NCI-H2196 treated with DMSO at 0.1 percent for 48 hours (cell line): ENCODE data around the gene CYP20A1.
"Not testable (repeated sequence)": the region's sequence is repeated elsewhere in the genome, so short reads cannot be mapped to it uniquely, and the experiment has no call there.

Experiments used
- DNase-seq: peaks from one replicate; lab custom pipeline; 2025; ENCODE audit not compliant: unreplicated experiment; lab: John Stamatoyannopoulos, UW

CYP20A1 gene

DNA sequence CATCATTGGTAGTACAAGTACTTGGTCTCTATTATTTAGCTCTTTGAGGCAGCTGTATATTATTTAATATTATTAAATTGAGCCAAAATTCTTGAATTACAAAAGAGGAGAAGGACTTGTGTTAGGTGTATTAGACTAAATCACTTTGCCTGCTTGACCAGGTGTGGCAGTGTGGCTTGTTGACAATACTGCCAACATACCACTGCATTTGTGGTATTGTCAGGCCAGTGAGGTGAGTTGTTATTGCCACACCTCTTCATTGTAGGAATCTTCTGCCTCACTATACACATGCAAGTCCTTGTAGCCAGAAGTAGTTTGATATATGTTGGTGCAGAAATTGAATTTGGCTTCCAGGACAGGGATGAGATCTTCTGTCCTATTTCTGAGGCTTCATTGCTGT is 40.5 kb downstream of the CYP20A1 start:
- no peak for DNase-seq

DNA sequence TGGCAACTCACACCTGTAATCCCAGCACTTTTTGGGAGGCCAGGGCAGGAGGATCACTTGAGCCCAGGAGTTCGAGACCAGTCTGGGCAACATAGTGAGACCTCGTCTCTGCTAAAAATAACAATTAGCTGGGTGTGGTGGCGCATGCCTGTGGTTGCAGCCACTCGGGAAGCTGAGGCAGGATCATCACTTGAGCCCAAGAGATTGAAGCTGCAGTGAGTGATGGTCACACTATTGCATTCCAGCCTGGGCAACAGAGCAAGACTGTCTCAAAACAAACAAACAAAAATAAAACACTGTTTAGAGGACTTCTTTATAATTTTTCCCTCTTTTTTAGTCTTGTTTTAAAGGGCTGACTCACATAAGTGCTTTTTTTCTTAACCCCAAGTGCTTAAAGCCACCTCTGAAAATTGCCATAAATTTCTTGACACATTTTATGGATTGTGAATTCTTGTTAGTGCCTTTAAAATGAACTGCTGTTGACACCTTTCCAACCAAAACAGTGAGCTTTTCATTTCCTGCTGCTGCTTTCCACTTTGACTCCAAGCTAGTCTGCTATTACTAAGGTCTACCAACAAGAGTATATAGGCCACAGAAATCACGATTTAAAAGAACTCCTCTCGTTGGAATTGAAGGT is 41.7 kb downstream of the CYP20A1 start:
- no peak for DNase-seq

GRCh38 chr2:203282101-203282500 is 43.3 kb downstream of the CYP20A1 start:
- no peak for DNase-seq

DNA sequence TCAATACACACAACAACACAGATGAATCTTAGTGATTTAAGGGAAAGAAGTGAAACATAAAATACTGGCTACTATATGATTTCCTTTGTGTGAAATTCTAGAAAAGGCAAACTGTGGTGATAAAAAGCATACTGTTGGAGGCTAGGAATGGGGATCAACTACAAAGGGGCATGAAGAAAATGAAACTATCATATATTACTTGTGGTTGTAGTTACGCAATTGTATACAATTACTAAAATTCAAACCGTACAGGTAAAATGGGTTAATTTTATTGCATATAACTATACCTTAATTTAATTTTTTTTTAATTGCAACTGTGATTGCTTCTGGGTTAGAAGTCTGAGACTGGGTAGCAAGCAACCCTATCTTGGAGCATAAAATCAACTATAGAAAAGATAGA is 47.7 kb downstream of the CYP20A1 start:
- DNase-seq: no peak

DNA sequence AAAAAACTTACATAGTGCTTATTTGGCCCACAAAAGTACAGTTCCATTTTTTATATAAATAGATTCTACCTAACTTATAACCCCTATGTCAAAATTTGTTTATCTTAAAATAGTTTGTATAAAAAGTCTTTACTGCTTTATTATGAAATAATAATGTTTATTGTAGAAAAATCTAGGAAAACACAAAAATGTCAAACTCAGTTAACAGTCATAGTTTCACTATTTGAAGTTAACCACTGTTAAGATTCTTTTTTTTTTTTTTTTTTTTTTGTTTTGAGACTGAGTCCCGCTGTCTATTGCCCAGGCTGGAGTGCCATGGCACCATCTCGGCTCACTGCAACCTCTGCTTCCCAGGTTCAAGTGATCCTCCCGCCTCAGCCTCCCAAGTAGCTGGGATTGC is 62.8 kb downstream of the CYP20A1 start:
- no peak for DNase-seq

DNA sequence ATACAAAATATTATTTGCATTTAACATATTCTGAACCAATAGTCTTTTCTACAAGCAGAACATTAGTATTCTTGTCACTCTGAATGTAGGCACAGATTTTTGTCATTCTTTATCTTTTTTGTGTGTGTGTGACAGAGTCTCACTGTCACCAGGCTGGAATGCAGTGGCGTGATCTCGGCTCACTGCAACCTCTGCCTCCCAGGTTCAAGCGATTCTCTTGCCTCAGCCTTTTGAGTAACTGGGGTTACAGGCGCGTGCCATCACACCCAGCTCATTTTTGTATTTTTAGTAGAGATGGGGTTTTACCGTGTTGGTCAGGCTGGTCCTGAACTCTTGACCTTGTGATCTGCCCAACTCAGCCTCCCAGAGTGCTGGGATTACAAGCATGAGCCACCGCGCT is 63.8 kb downstream of the CYP20A1 start:
- DNase-seq: not testable (repeated sequence)

- no peak for DNase-seq
Measured at GRCh38 chr2:203310688-203311436, 72.0 kb downstream of the CYP20A1 start.

GRCh38 chr2:203326356-203326755 is 87.5 kb downstream of the CYP20A1 start:
- DNase-seq: no peak

DNA sequence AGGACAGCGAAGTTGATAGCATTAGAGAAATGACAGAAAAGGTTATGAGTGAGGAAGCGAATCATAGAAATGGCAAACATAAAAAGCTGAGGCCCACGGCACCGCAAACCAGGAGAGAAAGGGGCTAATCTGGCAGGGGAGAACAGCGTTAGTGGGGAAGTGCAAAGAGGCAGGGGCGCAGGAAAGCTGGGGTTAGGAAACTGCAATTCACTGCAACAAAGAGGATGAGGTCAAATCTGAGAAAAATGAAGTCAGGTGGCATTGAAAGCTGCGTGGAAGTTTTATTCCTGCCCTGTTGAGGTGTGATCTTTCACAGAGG is 88.7 kb downstream of the CYP20A1 start:
- no peak for DNase-seq

DNA sequence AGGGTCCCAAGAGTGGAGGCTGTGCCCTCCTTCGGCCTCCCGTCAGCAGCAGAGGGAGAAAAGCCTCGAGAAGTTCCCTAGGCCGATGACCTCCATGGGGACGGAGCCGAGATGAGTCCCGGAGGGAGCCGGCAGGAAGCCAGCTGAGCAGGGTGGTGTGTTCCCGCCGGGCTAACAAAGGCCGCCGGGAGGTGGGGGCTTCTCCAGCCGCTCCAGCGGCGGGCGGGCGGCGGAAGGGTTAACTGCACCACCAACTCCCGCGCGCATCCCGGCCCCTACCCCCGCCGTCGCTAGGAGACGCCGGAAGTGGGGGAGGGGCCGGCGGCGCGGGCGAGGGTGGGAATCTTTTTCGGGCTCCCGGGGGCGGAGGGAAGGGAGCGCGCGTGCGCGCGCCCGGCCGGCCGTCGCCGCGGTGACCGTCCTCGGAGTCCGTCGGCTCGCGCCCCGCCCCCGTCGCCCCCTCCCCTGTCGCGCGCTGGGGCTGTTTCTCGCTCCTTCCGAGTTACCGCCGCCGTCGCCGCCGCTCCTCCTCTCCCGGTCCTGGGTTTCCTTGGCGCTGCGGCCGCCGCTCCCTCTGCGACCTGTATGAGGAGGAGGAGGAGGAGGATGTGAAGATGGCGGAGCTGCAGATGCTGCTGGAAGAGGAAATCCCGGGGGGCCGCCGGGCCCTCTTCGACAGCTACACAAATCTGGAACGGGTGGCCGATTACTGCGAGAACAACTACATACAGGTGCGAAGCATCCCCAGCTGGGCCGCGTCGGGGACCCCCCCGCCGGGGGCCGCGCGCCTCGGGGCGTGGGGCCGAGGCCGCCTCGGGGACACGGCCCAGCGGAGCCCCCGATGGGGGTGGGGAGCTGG is 89.3 kb downstream of the CYP20A1 start, which contains the start of gene ABI2:
ABI2 (plus strand) TSS at position 494 of the 859 bp plus-strand sequence; CDS start at position 615, 121 bp downstream.
- peak; percentile 79 for DNase-seq

- no peak for DNase-seq
Measured at GRCh38 chr2:203328760-203329540, 90.1 kb downstream of the CYP20A1 start.

DNA sequence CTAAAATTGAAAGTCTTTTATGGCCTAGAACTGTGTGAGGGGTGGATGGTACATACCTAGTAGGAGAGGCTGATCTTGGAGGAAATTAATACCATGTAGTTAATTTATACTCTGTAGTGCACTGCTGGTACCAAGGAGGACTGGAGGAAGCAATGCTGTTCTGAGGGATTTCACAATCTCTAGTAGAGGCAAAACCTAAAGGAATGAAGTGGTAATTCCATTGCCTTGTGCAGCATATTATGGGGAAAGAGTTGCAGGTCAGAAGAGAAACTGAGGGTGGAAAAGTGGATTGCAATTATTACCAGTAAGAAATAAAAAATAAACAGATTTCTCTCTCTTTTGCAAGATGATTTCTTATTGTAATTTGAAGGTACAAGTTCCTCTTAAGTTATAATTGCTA is 91.6 kb downstream of the CYP20A1 start:
- no peak for DNase-seq

DNA sequence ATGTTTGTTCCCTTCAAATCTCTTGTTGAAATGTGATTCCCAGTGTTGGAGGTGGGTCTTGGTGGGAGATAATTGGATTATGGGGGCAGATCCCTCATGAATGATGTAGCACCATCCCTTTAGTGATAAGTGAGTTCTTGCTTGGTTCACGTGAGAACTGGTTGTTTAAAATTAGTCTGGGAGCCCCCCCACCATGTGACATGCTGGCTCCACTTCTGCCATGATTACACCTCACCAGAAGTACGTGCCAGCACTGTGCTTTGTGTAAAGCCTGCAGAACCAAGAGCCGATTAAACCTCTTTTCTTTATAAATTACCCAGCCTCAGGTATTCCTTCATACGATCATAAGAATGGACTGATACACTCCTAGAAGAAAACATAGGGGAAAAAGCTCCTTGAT is 99.5 kb downstream of the CYP20A1 start:
- DNase-seq: no peak

DNA sequence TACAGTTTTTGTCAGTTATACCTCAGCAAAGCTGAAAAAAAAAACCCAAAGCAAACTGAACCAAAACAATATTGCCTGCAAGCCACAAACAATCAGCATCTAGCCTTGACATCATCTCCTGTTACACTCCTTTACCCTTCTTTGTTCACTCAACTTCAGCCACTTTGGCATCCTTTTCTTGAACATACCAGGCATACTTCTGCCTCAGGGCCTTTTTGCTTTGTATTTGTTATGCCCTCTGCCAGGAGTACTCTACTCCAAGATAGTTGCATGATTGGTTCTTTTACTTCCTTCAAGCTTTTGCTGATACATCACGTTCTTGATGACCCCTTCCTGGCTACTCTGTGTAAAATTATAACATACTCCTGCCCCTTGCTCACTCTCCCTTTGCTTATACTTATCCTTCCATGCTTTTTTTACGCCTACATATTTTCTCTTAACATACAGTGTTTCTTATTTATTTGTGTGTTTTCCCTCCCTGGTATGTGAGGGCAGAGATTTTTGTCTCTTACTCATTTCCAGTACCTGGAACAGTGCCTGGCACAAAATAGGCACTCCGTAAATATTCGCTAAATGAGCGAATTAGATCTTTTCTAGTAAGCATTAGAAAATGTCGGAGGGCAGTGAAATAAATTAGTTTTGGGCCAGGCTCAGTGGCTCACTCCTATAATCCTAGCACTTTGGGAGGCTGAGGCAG is 102.1 kb downstream of the CYP20A1 start:
- no peak for DNase-seq

GRCh38 chr2:203341741-203342310 is 103.0 kb downstream of the CYP20A1 start:
- no peak for DNase-seq

- not testable (repeated sequence) for DNase-seq
Measured at GRCh38 chr2:203342374-203342773, 103.6 kb downstream of the CYP20A1 start.

- DNase-seq: no peak
Measured at GRCh38 chr2:203344667-203345066, 105.8 kb downstream of the CYP20A1 start.

GRCh38 chr2:203346612-203347011 is 107.8 kb downstream of the CYP20A1 start:
- no peak for DNase-seq

- DNase-seq: no peak
Measured at GRCh38 chr2:203347375-203347774, 108.6 kb downstream of the CYP20A1 start.

DNA sequence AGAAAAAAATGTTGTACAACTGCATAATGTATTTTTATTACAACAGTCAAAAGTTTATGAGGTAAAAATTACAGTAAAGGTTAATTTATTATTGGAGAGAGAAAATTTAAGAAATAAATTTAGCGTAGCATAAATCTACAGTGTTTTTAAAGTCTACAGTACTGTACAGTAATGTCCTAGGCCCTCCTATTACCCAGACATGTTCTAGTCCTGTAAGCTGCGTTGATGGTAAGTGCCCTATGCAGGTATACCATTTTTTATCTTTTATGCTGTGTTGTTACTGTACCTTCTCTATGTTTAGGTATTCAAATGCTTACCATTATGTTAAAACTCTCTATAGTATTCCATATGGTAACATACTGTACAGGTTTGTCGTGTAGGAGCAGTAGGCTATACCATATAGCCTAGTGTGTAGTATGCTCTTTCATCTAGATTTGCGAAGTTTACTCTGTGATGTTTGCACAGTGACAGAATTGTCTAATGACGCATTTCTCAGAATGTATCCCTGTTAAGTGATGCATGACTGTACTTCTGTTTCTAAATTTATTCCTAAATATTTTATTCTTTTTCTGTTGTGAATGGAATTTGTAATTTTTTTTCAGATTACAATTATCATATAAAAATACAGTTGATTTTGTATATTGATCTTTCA is 113.9 kb downstream of the CYP20A1 start:
- no peak for DNase-seq
